HG03457 (cell line): ENCODE results near the gene PPIL1.

Experiments used
- ATAC-seq: cut with Tn5 transposase; IDR thresholded peaks from one replicate; pipeline ENCODE4 v1.9.1; 2021; ENCODE audit warnings: moderate number of reproducible peaks; ENCODE audit not compliant: unreplicated experiment

The PPIL1 gene

DNA sequence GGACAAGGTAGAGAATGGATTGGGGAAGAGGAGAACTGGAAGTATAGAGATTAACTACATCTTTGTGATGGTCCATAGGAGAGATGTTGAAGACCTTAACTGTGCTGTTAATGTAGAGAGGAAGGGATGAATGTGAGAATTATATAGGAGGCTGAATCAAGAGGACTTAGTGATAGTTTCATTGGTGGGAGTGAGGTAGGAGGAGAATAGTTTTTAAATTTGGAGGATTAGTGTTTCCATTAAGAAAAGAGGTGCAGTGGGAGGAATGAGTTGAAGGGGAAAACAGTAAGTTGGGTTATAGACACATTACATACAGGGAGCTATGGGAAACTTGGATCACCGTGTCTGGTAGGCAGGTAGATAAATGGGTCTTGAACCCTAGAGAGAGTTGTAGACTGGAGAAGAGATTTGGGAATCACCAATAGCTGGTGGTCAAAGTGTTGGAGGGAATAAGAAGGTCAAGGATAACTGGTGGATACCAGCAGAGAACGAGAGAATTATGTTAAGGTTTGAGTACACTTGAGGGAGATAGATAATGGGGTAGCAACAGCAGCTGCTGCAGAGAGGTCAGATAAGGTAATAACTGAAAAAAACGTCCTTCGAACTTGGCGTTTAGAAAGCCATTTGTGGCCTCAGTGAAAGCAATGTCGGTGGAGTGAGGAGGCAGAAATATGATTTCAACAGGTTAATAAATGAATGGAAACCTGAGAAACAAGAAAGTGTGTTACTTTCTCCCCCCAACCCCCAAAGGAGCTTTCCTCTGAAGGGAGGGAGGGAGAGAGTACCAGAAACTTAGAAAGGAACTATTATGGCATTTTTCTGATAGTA is 14.3 kb upstream of the PPIL1 start:
- no peak for ATAC-seq

DNA sequence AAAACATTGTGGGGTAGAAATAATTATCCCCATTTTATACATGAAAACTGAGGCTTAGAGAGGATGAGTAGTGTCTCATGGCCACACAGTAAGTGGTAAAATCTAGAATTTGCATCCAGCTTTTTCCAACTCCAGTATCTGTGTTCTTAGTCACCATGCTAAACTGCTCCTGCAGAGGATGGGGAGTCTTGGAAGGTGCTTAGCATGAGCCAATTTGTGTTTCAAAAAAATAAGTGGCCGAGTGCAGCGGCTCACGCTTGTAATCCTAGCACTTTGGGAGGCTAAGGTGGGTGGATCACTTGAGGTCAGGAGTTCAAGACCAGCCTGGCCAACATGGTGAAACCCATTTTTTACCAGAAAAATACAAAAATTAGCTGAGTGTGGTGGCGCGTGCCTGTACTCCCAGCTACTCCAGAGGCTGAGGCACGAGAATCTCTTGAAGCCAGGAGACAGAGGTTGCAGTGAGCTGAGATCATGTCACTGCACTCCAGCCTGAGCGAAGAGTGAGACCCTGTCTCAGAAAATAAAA is 13.6 kb upstream of the PPIL1 start:
- no peak for ATAC-seq

DNA sequence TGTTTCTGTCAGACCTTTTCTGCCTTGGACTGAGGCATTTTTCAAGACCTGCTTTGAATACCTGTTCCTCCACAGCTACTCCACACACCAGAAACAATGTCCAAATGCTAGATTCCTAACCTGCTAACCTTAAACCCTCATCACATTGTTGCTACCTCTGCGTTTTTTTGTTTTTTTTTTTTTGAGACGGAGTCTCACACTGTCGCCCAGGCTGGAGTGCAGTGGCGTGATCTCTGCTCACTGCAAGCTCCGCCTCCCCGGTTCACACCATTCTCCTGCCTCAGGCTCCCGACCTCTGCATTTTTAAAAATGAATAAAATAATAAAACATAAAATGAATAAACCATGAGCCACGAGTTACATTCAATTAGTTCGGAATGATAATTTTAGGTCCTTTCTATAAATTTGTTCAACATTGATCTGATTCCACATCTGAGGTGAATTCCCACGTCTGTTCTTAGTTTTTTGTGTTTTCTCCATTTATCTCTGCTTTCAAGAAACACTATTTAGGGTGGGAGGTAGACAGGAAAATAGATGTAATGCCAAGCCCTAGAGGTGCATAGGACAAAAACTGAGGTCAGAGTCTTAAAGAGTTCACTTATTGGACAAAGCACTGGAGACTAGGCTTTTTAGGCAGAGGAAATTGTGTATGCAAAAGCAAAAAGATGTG is 12.5 kb upstream of the PPIL1 start:
- no peak for ATAC-seq

DNA sequence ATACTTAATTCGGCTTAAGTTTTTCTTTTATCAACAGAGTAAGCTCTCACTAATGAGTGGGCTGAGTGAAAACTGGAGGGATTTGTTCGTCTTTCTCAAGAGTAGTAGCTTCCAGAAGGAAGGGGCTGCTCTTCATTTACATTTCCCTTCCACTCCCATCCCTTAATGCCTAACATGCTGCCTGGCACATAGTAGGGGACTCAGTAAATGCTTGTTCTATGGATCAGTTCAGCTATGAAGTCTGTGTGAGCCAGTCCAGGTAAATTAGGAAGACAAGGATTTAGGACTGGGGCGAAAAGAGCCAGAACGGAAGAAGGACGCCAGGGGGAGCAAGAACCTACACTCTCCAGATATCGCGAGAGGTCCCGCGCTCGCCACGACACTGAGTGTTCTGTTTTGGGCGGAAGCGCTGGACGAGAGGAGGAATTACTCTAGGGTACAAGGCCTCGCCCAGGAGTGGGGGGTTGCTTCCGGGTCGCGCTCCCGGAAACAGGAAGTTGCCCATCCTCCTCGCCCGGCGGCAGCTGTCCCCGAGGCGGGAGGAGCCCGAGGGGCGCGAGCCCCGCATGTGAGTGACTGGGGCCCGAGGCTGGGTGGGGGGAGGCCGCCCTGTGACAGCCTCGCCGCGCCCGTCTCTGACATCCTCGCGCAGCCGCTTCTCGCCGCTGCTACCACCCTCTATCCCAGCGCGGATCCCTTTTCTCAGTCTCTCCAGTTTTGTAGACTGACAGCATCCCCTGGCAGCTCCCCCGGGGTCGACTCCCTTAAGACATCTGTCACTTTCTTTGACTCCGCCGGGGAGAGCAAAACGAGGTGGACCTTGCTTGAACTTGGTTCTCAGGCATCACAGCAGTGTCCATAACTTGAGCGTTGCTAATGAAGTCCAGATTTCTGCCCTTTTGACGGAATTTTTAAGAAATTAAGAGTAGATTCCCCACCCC is 11.1 kb upstream of the PPIL1 start, which contains the start of gene C6orf89:
Gene C6orf89 (plus strand): TSS at position 492 of the 941 bp plus-strand sequence. CDS start 13,493 bp downstream, outside the sequence.
- peak; percentile 92 for ATAC-seq

DNA sequence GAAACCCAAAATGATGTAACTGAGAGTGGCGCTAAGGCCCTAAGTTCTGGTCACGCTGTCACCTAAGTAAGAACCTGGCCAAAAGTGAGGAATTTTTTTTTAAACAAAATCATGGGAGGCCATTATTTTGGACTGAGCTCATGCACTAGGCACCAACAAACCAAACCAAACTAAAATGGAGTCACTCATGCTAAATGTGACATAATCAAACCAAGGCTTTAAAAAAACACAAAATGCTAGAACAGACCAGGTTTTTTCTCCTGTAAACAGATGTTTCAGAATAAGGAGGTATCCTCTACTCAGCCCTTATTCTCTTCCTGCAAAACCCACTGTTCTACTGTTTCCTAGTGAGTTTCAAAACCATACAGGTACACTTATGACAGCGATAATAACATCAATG is 10.0 kb upstream of the PPIL1 start:
- ATAC-seq, result no peak

DNA sequence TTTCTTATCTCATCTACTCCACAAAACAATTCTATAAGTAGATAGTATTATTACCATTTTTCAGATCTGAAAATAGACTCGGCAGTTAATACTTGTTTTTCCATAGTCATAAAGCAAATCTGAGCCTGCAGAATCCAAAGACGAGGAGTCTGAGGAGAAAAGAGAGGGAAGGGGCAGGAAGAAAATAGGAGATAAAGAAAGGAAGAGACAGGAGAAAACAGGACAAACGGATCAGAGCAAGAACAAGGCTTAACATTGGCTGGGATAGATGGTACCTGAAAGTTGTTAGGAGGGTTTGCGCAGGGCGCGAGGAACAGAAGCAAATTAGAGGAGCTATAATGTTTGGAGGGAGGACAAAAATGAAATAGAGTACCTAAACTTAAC is 639 bp upstream of the PPIL1 start:
- no peak for ATAC-seq

DNA sequence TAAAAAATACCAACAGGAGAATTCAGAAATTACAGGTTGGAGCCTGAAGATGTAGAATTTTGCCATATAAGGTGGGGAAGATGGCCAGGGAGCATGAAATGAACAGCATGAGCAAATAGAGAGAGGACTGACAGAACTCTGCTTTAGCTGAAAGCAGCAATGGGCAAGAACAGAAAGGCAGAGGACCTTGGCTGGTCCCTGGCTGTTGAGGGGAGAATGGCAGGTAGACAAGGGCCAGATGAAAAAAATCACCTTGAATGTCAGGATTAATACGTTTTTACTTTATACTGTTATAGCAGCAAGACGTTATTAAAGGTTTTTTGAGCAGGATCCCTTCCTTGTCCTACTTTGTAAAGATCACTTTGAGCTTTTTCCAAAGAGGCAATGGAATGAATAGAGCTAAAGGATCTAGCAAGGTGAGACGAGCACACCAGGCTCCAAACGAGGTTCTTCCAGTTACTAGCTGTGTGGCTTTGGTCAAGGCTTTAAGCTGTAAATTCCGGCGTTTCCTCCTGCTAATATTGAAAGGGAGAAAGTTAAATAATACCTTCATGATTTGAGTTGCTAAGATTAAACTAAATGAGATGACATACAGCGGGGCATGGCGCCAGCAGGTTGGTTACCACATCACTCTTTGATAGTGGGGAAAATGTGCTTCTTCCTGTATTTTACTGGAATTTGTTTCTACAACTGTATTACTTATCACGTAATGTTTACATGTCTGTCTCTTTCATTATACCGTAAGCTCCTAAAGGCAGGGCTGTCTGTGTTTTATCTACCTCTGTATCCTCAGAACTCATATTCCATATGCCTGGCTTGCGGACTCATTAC is 776 bp downstream of the PPIL1 start:
- ATAC-seq, result no peak

DNA sequence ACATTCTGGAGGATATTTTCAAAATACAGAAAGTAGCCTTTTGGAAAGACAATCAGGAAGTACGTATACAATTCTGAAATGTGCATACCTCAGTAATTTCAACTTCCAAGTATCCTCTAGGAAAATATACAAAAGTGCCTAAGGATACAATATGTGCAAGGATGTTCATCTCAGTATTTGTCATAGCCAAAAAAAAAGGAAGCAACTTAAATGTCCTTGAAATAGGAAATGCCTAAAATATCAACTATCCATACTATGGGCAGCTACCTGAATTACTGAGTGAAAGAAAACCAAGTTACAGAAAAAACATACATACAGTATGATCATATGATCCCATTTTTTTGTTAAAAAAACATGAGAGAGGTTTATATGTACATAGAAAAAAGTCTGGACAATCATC is 1.5 kb downstream of the PPIL1 start:
- no peak for ATAC-seq

DNA sequence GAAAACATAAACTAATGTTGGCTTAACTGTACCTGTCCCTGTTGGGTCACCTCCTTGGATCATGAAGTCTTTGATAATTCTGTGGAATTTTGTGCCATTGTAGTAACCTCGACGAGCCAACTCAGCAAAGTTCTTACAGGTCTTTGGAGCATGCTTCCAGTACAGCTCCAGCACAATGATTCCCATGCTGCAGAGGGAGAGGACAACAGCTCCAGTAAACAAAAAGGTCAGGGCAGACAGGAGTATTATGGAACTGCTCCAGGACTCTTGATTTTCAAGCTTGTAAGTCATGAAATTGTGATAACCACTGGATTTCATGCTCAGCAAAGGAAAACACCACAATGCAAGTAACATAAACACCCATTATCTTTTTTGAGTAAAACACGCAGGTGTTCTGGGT is 2.9 kb downstream of the PPIL1 start:
- ATAC-seq, result no peak

DNA sequence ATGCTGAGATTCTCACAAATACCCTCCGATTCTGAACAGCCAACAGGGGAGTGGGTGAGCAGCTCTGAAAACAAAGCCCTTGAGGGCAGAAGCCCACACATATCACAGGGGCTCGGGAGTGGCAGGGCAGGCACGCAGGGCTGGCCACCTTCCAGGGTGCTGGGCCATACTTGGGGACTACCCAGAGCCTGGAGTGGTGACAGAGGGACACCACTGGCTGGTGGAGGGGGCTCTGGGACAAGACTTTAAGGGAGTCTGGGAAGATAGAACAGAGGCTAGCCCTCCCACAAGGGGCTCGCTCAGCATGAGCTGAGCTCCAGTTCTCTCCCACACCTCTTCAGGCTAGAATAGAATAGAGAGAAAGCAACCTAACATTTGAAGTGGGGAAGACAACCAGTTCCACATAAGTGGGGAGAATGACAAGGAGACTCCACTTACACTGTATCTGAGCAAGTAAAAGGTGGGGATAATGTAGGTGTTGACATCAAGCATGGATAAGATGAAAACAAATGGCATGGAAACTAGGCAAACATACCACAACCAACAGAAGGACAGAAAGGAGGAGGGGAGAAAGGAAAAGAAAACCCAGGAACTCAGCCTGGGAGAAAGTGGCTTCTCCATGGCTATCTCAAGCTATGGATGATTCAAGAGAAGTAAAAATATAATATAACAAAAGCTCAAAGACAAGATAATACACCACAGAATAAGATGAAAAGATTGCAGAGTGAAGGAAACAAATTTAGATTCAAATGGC is 7.0 kb downstream of the PPIL1 start:
- ATAC-seq, result no peak

DNA sequence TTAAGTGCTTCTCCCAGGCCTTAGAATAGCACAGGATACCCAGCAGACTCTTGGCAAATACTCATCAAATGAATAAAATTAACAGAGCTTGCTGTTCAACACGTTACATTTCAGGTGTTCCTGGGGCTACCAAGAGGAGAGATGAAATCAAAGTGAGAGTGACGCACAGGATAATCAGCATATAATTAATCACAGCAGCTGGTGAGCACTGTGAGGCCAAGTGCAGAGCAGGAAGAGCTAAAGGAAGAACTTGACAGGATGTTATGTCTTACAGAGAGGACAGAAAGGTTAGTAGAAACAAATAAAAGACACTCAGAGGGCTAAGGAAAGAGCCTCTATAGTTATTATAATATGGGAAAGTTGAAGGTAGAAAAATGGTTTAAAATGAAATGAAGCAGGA is 8.8 kb downstream of the PPIL1 start:
- no peak for ATAC-seq

DNA sequence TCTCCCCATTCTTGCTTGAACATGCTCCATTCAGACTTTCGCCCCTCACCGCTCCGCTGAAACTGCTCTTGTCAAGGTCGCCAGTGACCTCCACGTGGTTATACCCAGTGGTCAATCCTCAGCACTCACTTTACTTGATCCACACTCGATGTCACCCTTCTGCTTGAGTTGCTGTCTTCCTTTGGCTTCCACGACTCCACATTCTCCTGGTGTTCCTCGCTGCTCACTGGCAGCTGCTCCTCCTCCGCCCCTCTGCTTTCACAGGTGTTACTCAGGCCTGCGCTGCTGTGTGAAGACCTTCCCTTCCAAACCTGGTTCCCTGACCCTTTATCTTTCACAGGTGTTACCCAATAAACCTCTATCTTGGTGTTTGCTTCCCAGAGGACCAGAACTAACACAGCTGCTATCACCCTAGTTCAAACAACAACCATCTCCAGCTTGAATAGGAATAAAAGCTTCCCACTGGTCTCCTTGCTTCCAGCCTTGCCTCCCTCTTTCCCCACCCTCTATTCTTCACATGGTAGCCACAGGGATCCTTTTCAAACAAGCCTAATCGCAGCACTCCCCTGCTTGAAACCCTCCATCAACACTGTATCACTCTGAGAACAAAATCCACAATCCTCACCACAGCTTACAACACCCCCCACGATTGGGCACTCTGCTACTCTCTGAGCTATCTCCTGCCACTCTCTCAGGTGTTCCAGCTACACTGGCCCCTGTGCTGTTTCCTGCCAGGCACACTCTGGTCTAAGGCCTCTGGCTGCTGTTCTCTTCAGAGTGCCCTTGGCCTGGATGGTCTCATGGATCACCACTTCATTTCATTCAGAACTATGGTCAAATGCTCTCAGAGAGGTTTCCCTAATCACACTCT is 10.7 kb downstream of the PPIL1 start:
- ATAC-seq, result no peak

DNA sequence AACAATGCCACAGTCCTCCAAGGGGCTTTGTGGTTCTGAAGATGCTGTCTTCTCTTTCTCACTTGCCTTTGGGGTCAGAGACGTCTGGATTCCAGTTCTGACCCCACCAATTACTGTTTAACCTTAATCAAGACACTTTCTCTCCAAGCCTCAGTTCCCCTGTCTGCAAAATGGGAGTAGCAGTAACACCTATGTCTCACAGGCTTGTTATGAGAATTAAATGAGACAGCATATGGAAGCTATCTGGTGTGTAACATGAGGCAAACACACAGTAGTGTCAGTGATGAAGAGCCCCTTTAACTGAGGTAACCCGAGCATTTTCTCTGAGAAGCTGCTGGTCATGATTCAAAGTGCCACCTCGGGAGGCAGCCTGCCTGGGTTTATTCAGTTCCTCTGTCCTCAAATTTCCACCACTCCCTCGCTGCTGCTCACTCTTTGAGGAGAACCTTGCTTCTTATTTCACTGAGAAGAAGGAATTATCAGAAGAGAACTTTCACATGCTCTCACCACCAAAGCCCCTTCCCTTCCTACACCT is 11.7 kb downstream of the PPIL1 start:
- no peak for ATAC-seq

DNA sequence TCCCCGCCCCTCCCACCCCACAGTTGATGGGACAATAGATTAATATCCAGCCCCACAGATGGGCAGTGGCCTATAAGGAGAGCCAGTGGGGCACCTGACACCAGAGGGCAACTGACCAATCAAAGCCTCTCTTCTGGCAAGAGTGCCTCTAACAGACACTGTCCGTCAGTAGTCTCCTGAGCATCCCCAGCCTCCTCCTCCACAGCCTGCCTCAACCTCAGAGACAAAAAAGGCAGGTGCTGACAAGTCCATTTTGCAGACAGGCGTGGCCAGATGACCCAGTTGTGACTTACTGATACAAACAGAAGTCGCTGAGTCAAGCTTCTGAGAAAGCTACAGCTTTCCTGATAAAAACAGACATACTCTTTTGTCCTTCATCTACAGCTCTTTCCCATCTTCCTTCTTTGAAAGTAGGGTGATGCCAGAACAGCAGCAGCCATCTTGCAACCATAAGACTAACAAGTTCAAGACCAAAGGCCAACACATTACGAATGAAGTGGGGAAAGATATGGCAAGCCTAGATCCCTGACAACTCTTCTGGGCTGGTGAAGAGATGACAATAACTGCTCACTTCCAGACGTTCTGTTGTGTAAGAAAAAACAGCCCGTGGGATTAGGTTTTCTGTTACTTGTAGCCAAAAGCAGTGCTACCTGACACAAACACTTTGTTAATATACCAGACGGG is 12.3 kb downstream of the PPIL1 start:
- no peak for ATAC-seq

DNA sequence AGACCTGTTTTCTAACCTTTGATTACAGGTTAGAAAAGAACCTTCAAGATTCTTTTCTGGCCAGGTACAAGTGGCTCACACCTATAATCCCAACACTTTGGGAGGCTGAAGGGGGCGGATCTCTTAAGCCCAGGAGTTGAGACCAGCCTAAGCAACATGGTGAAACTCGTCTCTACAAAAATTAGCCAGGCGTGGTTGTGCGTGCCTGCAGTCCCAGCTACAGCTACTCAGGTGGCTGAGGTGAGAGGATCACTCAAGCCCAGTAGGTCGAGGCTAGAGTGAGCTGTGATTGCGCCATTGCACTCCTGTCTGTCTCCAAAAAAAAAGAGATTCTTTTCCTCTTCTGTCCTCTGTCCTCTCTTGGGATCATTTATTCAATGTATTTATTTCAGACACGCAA is 14.5 kb downstream of the PPIL1 start:
- no peak for ATAC-seq

DNA sequence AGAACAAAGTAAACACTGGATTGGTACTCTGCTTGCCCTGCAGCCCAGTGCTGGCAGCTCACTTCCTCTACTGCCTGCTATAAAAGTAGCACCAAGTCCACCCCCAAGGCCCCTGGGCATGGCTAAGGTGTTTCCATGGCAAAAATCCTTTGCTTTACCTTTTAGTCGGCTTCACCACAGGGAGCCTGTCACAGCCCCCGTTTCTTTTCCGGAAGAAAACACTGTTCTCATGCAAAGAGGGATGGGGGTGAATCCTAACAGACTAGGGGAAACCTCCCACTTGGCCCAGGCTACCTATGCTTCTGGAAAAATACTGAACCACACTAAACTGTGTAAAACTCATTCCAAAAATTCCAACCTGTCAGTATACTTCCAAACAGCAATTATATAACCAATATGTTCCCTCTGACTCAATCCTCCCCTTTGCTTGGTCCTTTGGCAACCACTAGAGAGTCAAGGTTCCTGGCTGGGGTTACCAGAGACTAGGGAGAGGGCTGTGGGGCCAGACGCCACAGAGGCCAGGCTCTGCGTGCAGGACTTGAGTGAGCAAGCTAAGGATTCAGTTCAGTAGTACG is 16.1 kb downstream of the PPIL1 start:
- no peak for ATAC-seq

DNA sequence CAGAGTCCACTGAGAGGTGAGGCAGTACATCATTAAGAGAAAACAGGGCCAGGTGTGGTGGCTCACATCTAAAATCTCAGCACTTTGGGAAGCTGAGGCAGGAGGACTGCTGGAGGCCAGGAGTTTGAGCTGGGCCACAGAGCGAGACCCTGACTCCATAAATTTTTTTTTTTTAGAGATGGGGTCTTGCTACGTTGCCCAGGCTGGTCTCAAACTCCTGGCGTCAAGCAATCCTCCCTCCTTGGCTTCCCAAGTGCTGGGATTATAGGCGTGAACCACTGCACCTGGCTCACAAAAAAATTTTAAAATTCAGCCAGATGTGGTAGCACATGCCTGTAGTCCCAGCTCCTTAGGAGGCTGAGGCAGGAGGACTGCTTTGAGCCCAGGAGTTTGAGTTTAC is 17.3 kb downstream of the PPIL1 start:
- no peak for ATAC-seq
